HG03175 (cell line): Measurements from ENCODE around the gene RAP1GAP.

ENCODE experiments used
- ATAC-seq: cut with Tn5 transposase; IDR thresholded peaks from one replicate; pipeline ENCODE4 v1.9.1; 2021; ENCODE audit warnings: mild to moderate bottlenecking, moderate library complexity; ENCODE audit not compliant: unreplicated experiment

RAP1GAP gene

DNA sequence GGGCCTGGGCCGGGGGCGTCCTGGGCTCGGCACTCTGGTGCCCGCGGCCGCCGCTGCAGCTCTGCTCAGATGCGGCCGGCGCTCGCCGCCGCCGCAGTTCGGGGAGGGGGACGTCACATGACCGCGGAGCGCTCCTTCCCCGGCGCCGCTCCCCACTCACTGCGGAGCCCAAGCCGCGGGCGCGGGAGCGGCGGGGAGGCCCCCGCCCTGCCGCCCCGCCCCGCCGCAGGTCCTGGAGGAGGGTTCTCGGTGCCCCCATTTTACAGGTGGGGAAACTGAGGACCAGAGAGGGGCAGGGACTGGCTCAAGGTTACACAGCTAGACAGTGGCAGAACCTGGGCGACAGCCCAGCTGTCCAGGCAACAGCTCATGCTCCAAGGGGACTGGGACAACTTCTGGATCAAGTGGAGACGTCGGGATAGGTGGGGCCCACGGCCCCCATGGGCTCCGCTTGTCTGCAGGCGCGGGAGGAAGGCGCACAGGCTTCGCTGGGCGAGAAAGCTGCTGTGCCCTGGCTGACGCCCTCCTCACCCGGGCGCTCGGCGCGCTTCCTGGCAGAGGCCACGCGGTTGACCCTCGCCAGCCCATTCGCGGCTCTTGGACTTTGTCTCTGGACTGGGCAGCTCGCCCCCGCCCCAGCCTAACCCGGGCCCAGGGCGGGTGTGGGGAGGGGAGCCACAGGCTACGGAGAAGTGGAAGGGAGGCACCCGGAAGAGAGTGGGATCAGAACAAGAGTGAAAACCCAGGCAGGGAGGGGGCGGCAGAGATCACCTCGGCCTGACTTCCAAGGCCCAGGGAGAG lies at the start of gene RAP1GAP:
TSS of gene RAP1GAP (minus strand) at position 100 of the 801 bp plus-strand sequence. CDS start 49,325 bp downstream, outside the sequence.
- no peak for ATAC-seq

DNA sequence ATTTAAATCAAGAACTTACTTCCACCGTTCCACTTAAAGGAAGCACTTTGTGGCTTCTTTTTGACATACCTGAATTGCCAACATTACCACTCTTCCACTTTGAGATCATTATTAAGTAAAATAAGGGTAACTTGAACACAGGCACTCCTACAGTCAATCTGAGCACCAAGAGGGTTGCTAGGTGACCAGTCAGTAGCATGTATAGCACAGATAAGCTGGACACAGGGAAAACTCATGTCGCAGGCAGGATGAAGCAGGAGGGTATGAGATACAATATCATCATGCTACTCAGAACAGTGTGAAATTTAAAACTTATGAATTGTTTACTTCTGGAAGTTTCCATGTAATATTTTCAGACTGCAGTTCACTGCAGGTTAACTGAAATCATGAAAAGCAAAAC lies 47.0 kb upstream of the RAP1GAP start:
- ATAC-seq, result no peak

DNA sequence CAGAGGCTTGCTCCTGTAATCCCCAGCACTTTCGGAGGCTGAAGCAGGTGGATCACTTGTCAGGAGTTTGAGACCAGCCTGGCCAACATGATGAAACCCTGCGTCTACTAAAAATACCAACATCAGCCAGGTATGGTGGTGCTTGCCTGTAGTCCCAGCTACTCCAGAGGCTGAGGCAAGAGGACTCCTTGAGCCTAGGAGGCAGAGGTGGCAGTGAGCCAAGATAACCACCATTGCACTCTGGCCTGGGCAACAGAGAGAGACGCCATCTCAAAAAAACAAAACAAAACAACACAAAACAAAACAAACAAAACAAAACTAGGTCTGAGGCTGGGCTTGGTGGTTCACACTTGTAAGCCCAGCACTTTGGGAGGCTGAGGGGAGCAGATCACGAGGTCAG lies 38.7 kb upstream of the RAP1GAP start:
- ATAC-seq, result no peak

DNA sequence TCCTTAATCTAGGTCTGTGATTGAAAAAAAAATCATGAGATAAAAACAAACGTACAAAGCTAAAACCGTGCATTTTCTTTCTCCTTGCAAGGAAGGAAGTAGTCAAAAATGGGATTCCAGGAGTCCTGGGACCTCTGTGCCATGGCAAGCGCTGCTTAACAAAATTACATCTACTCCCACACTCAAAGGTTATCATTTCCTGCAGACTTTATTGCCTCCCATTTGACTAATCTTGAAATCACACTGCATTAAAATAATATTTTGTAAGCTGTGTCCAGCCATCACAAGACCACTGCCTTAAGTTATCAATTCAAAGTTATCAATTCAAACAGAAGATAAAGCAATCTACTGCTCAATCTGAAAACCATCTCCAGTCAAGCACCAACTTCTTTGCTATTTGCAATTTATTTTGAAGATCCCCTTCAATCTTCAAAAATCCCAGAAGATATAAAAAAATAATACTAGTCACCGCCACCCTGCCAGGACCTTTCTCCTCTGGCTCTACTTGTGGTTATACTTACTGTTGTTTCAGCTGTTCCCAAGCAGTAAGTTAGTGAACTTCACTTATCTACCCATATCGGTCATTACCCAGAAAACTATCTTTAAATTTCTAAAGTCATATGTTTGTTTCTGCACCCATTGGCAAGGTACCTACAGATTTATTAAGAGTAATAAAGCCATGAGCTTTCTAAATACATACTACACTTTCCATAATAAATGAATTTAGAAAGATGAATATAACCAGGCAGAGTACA lies 38.1 kb upstream of the RAP1GAP start:
- no peak for ATAC-seq

- no peak for ATAC-seq
These were observed 37.1 kb upstream of the RAP1GAP start for GRCh38 chr1:21706151-21706835.

- no peak for ATAC-seq
These were observed 36.3 kb upstream of the RAP1GAP start for GRCh38 chr1:21705303-21705980.

GRCh38 chr1:21704145-21704544 lies 35.0 kb upstream of the RAP1GAP start:
- no peak for ATAC-seq

DNA sequence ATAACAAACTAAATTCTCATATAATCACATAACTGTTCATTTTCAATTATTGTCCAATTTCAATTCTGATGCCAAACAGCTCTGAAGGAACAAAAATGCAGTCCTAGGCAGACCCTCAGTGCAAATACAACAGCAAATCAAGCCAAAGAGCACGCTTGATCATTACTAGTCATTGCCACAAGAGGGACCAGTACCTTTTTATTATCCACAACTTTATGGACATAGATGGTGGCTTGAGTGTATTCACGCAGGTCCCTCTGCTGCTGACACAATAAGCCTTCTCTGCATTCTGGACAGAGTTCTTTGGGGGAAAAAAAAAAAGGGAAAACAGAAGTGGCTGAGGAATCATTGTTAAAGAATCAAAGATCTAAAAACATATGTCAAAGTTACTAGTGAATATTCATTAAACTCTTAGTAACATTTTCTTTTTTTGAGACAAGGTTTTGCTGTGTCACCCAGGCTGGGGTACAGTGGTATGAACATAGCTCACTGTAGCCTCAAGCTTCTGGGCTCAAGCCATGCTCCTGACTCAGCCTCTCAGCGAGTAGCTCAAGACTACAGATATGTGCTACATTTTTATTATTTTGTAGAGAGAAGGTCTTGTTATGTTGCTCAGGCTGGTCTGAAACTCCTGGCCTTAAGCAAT lies 34.3 kb upstream of the RAP1GAP start:
- no peak for ATAC-seq

GRCh38 chr1:21702780-21703179 lies 33.6 kb upstream of the RAP1GAP start:
- ATAC-seq, result no peak

DNA sequence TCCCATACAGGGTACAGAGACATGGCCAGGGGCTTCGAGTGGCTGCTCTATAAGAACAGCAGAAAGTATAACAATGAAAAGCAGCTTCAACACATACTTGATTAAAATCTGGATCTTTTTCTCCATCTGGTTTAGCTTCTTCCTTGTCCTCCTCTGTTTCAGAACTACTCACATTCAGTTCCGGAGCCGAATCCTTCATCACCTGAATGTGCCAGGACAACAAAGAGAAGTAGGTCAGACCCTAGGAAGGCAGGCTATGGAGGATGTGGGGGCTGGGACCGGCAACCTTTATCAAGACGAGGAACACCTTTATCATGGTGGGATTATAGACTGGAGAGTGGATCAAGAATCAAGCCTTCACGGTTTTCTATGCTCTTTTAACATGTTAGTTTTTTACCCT lies 32.2 kb upstream of the RAP1GAP start:
- no peak for ATAC-seq

- ATAC-seq, result no peak
These were observed 30.9 kb upstream of the RAP1GAP start for GRCh38 chr1:21700094-21700493.

- no peak for ATAC-seq
These were observed 27.8 kb upstream of the RAP1GAP start for GRCh38 chr1:21696931-21697330.

GRCh38 chr1:21693732-21694131 lies 24.6 kb upstream of the RAP1GAP start:
- no peak for ATAC-seq

DNA sequence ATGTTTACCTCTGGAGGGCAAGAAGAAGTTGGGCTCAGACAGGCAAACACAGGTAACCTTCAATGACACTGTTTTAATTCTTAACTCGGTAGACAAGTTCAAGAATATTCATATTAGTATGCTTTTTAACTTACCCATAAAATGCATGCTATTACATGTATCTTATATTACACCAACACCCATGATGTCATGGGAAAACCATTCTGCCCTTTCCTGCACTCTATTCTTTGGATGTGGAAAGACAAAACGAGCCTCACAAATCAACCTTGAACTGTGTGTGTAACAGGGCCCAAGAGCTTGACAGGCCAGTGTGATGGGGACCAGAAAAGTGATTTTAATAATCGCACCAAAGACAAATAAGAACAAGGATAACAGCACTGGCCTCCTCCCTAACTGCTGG lies 22.6 kb upstream of the RAP1GAP start:
- no peak for ATAC-seq

DNA sequence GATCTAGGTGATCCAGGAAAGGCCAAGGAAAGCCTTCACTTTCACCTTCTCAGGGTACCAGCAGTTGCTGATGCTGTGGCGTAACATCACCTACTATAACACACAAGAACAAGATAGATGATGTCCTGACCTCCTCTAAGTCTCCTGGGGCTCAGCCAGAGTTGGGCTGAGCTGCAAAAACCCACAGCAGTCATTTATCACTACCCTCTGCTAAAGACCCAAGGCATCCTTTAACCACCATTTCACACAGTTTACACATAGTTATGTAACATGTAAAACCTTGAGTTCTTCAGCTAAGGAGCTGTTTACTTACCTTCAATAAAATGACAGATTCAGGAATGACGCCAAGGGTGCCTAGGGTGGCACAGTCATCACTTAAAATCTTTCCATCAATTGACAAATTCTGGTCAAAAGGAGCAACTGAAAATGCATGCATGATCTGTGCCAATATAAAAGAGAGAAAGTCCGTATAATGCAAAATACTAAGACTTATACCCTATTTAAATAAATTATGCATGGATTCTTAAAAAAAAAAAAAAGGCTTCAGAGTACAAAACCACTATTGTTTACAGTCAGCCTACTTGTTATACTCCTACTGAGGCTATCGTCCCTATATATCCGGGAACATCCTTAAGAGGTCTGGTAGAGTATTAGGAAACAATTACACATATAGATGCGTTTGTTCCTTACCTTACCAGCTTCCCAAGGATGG lies 20.7 kb upstream of the RAP1GAP start:
- no peak for ATAC-seq

GRCh38 chr1:21687081-21687529 lies 17.9 kb upstream of the RAP1GAP start:
- ATAC-seq, result no peak

- ATAC-seq, result no peak
These were observed 17.0 kb upstream of the RAP1GAP start for GRCh38 chr1:21685946-21686678.

- no peak for ATAC-seq
These were observed 12.3 kb upstream of the RAP1GAP start for GRCh38 chr1:21681426-21681825.

DNA sequence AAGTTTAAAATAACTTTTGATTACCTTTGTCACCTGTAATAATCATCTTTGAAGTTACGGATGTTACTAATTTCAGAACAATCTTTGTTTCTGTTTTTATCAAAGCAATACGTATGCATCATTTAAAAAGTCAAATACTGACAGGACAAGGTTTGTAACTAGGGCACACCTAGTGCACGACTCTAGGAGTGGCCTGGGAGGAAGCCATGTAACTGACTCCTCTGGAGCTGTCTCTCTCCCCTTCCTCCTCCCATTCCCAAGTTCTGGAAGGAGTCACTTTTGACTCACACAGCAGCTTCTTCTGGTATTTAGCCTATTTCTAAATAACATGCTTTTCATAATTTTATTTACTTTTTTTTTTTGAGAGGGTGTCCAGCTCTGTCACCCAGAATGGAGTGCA lies 11.8 kb upstream of the RAP1GAP start:
- no peak for ATAC-seq
